ENCODE measurements around the gene PLXNB2.

PLXNB2 gene

DNA sequence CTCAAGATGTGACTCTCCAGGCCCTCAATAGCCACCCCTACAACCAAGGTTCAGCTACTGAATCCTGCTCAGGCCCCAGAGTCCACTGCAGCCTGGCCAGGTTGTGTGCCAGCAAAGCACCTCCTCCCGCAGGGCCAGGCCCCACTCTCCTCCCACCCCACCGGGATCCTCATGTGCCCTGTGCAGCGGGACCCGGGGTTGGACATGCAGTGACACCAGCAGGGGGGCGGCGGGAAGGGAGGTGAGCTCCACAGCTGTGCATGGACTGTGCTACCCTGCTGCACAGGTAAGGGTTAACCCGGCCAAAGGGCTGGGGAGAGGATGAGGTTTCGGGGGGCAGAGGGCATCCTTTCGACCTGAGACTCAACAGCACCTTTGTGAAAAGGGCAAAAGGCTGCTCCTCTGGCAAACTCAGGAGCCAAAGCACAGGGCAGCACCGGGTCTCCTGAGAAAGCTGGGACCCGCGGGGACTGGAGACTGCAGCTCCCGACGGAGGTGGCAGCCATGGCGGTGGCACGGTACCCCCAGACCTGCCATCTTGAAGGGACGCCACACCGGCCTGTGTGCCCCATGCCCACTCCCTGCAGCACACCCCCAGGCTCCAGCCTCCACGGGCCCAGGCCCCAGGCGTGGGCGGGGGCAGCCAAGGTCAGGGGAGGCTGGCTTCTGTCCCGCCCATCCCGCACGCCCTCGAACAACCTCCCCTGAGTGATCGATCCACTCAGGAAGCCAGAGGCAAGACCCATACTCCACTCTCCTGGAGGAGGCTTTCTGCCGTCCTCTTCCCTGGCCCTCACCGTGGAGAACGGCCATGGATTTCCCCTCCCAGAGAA, 10.6 kb downstream of the PLXNB2 start:
- no peak for DNase-seq

DNA sequence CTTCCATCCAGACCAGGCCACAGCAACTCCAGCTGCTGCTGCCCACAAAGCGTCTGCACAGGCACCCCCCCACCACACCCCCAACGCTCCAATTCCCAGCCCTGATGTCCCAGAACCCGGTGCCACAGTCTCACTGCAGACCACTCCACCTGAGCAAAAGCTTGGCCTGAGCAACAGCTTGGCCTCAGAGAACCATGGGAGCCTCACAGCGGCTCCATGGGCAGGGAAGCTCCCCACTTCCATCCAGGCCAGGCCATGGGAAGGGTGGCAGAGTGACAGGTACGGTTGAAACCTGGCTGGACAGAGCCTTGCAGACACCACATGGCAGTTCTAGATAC, 13.2 kb downstream of the PLXNB2 start:
- DNase-seq: no peak

DNA sequence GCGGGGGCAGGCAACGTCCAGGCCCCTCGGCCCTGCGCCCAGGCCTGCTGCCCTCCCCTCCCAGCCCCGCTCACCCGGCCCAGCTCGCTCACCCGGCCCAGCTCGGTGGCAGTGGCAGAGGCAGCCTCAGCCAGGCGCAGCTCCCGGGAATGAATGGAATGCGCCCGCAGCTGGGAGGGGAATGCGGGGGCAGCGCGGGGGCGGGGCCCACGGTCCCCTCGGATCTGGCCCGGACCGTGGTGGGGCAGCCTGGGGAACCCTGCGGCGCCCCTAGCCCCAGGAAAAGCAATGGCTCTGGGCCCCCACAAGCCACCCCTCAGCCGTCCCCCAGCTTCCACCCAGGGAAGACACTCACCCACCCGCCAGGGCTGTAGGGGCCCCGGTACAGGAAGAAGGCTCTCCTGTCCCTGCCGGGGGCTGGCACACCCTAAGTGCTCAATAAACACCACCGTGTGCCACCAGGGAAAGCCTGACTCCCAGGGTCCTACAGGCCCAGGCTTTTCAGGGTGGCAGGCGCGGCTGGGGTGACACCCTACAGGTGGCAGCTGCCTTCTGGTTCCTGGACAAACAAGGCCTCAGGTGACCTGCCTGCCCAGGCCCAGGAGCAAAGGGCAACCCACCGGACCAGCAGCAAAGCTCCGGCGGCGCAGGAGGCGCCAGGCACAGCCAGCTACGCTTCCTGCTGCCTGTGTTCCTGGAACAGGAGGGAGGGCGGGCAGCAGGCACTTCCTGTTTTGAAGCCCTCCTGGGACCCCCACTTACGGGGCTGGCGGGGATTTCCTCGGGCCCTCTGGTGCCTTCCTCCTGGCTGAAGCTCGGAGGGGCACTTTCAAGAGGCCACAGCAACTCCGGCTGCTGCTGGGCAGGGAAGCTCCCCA, 13.8 kb downstream of the PLXNB2 start:
- no peak for DNase-seq

DNA sequence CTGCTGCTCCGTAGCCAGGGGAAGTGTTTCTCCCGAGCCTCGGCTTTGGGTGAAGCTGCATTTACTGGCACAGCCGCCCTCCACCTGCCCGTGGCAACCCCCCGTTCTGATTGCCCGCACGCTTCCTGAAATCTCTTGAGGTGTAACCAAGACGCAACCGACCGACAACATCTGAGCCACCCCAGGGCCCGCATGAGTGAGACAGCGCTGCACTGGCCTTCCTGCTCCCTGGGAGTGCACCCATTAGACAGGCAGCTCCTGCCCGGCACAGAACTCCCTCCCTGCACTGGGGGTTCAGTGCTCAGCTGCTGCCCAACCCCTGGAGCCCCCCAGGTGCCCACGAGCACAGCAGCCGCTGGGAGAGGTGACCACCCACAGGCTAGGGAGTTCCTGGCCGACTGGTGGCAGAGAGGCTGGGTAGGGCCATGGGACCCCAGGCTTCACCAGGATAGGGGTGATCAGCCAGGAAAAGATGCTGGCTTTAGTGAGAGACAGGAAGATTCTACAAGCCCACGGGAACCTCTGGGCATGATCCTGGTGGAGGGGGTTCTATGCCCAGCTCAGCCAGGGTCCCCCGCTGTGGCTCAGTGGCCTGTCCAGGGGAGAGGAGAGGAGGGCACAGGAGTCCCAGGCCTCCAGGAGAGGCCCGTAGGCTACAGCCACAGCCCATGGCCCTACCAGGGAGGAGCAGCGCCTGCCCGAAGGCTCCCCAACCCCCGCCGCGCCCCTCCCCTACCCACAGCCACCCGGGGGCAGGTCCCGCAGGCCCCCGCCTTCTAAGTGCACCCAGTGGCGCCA, 14.6 kb downstream of the PLXNB2 start:
- no peak for DNase-seq

DNA sequence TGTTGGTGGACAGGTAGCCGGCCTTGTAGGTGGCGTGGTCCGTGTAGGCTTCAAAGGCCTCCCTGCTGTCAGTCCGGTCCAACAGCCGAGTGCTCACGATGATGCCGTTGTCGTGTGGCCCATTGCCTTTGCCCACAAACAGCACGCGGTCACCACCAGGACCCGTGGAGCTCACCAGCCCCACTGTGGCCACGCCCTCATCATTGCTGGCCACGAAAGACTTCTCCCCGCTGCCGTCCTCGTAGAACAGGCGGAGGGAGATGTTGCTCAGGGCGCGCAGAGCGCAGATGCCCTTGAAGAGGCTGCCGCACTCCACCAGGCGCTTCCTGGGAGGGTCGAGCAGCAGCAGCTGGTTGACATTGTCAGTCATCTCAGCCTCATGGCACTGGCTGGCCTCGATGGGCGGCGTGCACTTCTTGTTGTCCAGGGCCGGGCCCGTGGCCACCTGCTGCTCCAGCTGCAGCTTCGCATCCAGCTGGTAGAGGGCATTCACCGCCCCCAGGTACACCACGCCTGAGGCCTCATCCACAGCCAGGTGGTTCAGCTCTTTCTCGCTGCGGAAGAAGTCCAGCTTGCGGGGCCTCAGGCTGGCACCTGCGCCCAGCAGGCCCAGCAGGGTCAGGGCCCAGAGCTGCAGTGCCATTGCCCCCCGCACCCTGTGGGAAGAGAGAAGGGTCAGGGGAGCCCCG, 17.4 kb downstream of the PLXNB2 start:
- DNase-seq: no peak

DNA sequence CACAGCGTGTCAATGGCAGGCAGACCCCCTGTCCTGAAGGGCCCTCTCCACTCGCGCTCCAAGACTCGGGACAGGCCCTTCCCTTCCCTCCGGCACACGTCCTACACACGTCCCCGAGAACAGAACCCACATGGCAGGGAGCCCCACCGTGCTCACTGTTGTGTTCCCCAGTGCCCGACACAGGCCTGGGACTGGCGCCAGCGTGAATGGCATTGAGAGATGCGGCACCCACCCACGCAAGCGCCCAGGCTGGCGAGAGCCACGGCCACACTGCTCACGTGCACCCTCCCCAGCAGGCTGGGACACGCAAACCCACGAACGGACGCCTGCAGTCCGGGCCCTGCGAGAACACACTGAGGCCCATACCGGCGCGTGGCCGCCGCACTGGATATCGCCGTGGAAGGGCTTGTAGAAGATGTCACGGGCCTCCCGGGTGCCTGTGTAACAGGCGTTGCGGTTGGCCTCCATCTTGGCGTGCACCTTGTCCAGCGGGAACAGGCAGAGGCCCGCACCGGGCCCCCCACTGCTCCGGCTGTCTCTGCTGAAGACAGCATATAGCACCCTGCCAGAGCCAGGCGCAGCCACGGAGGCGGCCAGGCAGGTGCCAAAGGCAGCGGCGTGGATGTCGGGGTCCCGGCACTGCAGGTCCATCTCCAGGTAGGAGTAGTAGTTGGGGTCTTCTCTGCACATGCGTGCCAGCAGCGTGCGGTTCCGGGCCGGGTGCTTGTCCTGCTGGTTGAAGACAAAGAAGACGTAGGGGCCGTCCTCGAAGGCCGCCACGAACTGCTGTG, 18.1 kb downstream of the PLXNB2 start:
- DNase-seq: no peak

DNA sequence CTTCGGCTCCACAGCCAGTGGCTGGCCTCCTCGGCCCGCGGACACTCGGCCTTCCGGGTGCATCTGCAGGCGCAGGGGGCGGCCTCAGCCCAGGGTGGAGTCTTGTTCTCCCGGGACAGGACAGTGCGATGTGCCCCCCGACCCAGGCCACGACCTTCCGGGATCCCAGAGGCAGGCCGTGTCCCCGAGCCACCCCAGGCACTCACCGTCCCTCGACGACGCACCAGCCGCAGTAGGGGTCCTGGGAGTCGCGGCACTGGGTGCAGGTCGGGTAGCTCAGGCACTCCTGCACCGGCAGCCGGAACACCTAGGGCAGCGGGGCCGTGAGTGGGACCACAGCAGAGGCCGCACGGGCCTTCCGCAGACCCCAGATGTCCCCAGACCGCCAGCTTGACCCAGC, 19.7 kb downstream of the PLXNB2 start:
- DNase-seq: no peak

DNA sequence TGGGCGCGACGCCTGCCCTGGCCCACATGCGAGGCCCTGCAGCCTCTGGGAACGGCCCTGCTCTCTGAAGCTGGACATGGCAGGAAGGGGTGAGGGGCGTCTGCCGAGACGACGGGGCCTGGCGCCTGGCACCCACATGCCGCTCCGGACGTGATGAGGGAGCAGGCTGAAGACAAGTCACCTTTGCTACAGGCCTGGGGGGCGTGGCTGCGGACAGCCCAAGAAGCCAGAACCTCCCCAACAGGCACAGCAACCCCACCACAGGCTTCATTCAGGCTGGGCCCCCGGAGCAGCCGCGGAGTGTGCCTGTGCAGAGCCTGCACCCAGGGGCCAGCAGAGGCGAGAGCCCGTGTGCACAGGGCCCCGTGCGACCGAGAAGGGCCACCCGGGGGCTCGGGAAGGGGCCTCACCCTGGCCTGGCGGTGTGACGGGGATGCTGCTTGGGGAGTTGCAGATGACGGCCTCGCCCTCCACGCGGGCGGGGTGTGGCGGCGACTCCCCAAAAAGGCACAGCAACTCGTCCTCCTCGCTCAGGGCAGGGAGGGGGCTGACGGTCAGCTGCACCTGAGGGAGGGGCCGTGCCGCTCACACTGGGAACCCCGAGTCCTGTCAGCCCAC, 20.6 kb downstream of the PLXNB2 start:
- DNase-seq: no peak

DNA sequence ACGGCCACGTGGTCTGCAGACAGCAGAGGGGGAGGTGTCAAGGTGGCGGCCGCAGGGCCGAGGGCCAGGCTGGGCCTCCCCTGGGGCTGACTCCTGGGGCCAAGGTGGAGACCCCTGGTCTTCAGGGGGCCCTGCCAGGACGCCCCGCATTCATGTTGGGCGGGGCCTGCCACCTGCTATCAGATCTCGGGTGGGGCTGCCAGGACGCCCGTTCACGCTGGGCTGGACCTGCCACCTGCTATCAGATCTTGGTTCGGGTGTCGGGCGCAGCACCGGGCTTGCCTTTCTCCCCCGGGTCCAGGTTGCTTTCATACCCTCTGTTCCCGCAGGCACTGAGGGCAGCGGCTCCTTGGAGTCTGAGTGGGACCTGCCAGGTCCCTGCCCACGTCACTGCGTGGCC, 21.2 kb downstream of the PLXNB2 start:
- no peak for DNase-seq

DNA sequence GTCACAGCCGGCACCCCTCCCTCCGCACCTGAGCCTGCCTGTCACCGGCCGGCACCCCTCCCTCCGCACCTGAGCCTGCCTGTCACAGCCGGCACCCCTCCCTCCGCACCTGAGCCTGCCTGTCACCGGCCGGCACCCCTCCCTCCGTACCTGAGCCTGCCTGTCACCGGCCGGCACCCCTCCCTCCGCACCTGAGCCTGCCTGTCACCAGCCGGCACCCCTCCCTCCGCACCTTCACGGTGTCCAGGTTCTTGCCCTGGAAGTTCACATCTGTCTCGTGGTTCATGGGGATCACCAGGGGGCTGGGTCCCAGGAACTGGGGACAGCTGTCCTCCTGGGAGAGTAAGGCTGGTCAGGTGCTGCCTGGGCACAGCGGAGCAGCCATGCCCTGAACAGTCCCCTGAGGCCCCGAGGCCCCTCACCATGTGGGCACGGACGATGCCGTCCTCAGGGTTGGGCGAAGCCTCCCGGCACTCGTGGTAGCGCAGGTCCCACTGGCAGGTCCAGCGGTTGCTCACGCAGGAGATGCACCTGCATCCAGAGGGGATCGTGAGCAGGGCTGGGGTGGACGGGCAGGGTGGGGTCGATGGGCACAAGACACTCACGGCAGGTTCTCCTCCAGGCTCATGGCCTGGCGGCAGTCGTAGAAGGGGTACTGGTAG, 21.7 kb downstream of the PLXNB2 start:
- DNase-seq: no peak

DNA sequence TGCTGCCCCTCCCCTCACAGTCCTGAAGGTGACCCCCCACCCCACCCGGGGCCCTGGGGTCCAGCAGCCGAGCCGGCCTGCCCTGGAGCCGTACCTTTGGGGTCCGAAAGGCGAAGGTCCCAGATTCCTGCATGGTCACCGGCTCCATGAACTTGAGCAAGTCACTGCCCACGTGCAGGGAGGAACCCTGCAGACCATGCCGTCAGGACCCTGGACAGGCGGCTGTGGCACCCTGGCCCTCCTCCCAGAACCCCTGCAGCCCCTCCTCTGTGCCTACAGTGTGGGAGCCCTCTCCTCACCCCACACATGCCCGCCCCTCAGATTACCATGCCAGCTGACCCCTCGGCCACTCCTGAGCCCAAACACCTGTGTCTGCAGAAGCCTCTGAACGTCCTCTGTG, 23.0 kb downstream of the PLXNB2 start:
- no peak for DNase-seq

DNA sequence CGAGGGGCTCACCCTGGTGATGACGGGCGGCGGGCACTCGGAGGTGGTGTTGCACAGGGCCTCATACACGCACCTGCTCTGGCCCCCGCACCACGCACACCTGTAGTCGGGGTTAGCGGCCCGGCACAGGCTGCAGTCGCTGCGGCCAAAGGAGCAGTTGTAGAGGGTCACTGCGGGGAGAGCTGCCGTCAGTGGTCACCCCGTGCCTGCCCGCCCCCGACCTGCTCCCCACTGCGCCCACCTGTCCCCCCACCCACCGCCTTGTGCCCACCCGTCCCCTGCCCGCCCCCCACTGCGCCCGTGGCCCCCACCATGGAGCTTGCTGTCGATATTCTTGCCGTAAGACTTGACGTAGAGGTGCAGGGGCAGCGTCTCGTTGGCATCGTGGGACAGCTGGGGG, 23.6 kb downstream of the PLXNB2 start:
- no peak for DNase-seq

DNA sequence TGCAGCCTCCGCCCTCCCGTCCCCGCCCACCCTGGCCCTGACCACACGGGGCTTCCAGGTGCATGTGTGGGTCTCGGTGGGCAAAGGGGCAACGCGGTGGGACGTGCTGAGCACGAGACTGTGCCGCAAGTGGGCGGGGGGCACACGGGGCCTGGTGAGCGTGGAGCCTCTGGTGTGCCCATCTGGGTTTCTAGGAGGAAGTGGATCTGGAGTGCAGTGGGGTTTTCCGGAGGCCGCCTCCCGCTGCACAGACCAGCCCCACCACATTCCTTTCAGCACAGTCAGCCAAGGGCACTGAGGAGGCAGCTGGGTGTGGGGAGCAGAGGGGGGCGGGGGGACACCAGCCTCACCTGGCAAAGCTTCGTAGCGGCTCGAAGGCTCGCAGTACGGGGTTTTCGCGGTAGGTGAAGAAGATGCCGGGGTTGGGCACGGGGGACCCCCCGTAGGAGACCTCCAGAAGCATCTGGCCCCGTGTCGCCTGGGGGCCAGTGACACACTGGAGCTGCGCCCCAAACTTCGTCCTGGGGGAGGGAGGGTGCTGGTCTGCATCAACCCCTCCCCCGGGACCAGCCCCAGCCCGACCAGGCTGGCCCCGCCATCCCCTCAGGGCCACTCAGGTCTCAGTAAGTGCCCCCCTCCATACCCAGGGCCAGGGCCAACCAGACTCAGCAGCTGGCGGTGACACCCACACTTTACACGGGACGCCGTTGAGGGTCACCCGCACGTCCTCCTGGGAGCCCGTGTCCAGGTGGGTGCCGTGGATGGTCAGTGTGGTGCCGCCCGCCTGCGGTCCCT, 24.9 kb downstream of the PLXNB2 start:
- DNase-seq: no peak

DNA sequence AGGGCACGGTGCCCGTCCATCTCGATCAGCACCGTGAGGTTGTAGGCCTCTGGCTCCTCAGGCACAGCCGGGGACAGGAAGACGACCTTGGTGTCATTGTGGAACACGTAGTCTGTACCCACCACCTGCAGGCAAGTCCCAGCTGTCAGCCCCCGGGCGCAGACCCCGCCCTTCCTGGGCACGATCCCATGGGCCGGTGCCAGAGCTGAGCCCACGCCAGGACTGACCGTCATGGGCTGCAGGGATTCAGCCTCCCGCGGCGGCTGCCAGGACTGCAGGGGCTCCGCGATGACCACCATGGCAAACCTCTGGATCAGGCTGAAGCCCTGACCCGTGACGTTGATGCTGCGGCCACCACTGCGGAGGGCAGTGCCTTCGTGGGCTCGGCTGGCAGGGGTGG, 25.5 kb downstream of the PLXNB2 start:
- DNase-seq: no peak

DNA sequence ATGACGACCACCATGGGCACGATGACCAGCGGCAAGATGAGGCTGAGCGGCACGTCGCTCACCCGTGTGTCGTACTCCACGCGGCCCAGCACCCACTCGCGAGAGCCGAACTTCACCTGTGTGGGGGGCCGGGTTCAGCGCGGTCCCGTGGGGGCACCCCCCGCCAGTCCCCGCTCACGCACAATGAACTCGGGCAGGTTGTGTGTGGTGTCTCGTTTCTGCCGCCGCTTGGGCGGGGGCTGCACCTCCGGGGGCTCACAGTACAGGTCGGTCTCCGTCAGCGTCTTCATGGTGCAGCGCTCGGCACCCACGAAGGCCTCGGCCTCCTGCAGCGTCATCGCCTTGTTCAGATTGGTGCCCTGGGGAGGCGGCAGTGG, 26.1 kb downstream of the PLXNB2 start:
- no peak for DNase-seq

DNA sequence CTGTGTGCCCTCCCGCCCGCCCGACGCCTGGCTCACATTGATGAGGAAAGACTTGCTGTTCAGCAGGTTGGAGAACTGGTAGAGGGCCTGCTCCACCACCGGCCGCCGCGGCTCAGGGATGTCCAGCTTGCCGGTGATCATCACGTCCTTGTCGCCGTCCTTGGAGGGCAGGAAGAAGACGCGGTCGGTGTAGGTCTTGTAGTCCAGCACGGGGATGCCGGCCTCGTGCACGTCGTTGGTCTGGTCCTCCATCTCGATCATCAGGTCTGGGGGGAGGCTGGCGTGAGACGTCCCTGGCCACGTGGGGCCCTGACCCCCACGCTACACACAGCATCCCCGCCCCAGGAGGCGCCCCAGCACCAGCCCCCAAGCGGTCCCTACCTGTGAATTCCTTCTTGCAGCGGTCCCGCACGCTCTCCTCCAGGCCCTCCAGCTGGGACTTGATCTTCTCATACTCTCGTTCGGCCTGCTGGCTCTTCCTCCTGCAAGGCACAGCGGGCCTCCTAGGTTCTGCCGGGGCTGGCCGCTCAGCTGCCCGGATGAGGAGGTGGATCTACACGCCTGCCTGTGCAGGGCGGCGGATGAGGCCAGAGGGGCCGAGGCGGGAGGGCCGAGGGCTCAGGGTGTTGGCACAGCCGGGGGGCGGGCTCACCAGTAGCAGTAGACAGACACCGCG, 26.6 kb downstream of the PLXNB2 start:
- no peak for DNase-seq

DNA sequence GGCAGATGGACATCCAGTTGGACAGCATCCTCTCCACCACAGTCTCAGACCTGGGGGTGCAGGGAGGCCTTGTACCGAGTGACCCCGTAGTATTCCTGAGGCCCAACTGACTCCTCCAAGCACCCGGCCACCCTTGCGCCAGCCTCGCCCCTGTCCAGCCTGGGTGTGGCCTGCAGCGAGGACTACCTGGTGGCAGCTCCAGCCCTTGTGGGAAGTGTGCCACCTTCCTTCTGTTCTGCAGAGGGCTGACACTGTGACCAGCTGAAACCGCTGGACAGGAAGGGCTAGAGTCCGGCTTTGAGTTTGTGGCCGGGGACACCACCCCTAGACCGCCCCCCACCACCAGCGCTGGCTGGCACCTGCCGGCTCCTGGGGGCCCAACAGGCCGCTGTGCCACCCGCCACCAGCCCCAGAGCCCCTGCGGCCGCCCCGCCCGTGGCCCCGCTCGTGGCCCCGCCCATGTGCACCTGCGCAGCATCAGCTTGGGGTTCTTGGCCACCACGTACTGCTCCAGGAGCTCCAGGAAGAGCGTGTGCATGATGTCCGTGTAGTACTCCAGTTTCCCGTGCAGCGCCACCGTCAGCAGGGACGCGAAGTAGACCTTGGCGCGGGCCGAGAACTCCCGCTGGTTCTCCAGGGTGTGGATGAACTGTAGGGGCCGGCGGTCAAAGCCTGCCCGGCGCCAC, 27.3 kb downstream of the PLXNB2 start:
- DNase-seq: no peak

DNA sequence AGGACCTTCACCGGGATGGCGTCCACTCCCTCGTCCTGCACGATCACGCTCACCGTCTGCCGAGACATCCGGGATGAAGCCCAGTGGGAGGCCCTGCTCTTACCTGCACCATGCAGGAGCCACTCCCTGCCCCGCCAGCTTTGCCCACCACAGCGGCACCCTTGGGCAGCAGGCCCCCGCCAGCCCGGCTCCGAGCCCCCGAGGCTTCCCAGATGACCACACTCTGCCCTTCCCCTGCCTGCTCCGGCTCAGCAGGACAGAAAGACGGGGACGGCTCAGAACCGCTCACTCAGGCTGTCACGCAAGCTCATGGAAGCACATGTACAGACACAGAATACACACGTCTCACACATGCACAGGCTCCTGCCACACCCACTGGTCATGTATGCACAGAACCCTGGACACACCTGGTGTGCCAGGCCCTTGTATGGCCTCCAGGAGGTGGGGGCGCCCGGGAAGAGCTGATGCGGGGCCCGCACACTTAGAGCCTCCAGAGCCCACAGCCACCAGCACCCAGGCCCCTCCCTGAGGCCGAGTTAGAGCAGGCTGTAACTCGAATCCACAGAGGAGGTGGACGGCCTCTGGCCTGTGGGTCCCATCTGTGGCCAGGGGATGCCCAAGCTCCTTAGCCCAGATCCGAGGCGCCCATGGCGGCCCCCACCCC, 28.4 kb downstream of the PLXNB2 start:
- DNase-seq: no peak

Measured in activated naive CD4-positive, alpha-beta T cell treated with anti-CD3 and anti-CD28 coated beads, Interleukin-2, amount 50 U/mL, for 16 hours (primary cell).